ENCODE data around the gene UBE2J1. TPM values are rescaled to one million over a fixed set of nuclear protein-coding genes. Genes with fewer than 3 reads are reported as not detected.
A peak's percentile ranks its signal among the peaks of the same experiment; 100 is the strongest.

The UBE2J1 gene
- total RNA-seq, 1 experiment from 2014 or later = 45.5 TPM

DNA sequence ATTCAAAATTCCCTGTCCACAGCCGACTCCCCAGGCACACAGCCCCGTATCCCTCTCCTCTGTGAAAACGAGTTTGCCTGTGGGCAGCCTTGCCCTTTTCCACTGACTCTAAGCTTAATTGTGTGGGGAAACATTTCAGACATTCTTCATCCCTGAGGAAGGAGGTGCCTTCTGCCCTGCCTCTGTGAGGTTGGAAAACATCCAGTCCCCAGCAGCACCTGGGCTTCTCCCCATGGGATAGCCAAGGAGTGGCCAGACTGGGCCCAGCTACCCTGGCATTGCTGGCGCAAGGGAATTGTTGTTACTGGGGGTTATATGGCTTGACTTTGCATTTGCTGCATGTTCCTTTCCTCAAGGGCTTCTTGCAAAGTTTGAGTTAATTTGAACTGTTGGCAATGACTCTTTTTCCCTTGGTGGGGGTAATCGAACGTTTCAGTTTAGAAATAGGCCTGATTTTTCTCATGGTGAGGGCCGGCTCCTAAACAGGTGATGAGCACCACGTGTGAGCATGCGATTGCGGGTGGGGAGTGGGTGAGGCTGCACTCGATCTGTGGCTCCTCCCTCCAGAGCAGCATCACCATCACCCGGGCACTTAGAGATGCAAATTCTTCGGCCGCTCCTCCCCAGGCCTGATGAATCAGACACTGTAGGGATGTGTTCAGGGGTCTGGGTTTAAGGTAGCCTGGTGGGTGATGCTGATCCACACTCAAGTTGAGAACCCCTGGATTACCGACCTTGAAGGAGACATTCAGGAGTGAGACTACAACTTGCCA is 67.4 kb downstream of the UBE2J1 start:
- H3K27ac ChIP-seq = no peak overlapping the region
- no peaks in the 10 kb centered on the region for H3K9me3 ChIP-seq (replicated peaks)
- no peaks in the 10 kb centered on the region for H3K4me1 ChIP-seq (replicated peaks)
- DNase-seq (ENCODE audit: low read depth in 1 of 2, low spot score in 2 of 2) = no peak
- no peaks in the 10 kb centered on the region for H3K27me3 ChIP-seq (replicated peaks)
- H3K36me3 ChIP-seq = no peaks in the 10 kb centered on the region
- no peak overlapping the region for H3K4me3 ChIP-seq

DNA sequence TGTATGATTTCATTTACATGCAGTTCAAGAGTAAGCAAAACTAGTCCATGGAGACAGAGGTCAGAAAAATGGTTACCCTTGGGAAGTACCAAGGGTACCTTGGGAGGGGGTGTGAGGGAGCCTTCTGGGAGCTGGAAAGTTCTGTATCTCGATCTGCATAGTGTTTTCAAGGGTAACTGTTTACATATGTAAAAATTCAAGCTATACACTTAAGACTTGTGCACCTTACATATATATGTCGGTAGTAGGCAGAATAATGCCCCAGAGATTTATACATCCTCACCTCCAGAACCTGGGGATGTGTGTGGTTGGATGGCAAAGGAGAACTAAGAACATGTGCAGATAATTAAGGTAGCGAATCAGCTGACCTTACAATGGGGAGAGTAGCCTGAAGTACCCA is 68.4 kb downstream of the UBE2J1 start:
- Histone ChIP-seq H3K36me3 (no peaks in the 10 kb centered on the region), H3K4me3 (no peak overlapping the region), H3K9me3 (replicated peaks) (no peaks in the 10 kb centered on the region), H3K4me1 (replicated peaks) (no peaks in the 10 kb centered on the region), H3K27ac (no peak overlapping the region), H3K27me3 (replicated peaks) (no peaks in the 10 kb centered on the region)
- DNase-seq (ENCODE audit: low read depth in 1 of 2, low spot score in 2 of 2) = no peak

DNA sequence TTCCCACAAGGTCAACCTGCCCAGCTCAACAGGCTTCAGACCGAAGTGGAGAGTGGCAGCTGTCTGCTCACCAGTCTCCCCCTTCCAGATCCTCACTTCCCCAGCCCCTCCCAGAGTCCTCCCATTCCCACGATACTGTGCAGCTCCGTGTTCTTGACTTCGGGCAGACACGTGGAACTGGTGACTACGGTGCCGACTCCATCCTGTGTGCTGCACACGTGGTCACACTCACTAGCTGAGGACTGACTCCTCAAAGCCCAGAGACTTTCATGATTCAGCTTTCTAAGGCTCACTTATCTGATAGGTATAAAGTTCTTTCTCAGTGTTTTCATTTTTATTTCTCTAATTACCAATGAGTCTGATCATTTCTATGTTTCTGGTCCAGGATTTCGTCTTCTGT is 69.8 kb downstream of the UBE2J1 start:
- Histone ChIP-seq H3K9me3 (replicated peaks) (no peaks in the 10 kb centered on the region), H3K4me1 (replicated peaks) (no peaks in the 10 kb centered on the region), H3K4me3 (no peak overlapping the region), H3K27me3 (replicated peaks) (no peaks in the 10 kb centered on the region), H3K27ac (no peak overlapping the region), H3K36me3 (no peaks in the 10 kb centered on the region)
- DNase-seq (ENCODE audit: low read depth in 1 of 2, low spot score in 2 of 2) = no peak

DNA sequence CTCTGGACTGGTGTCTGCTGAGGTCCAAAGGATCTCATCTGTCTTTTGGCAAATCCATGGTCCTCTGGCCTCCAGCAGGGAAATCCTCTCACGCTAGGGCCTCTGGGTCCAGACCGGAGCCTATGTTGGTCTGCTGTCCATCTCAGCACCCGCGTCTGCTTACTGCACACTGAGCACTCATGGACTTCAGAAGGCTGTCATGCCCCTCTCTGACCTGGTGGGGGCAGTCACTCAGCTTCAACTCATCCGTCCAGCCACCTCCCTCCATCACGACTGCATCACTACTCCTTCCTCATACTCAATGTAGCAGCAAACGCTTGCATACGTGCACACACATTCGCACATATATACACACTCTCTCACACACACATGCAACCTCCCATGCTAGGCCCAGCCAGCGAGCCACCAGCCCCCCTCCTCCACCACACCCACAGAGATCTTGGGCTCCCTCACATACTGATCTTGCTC is 70.7 kb downstream of the UBE2J1 start:
- Histone ChIP-seq H3K27ac (no peak overlapping the region), H3K4me1 (replicated peaks) (no peaks in the 10 kb centered on the region), H3K9me3 (replicated peaks) (no peaks in the 10 kb centered on the region), H3K4me3 (no peak overlapping the region), H3K27me3 (replicated peaks) (no peaks in the 10 kb centered on the region), H3K36me3 (no peaks in the 10 kb centered on the region)
- no peak for DNase-seq (ENCODE audit: low read depth in 1 of 2, low spot score in 2 of 2)

DNA sequence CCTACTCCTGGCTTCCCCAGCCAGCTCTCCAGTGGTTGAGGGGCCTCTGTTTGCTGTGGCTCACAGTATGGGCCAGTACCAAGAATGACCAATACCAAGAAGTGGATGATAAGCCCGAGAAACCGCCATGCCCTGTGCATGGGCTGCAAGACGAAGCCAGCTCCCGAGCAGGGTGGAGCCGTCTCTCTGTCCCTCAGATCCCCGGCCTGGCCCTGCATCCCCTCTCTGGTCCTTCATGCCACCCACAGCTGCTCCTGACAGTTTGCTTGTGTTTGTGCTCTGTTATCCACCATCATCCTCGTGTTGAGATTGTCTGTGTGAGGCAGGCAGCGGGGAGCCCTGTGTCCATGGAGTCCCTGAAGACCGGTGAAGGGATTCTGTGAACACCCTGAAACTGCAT is 73.6 kb downstream of the UBE2J1 start:
- Histone ChIP-seq H3K36me3 (no peaks in the 10 kb centered on the region), H3K9me3 (replicated peaks) (no peaks in the 10 kb centered on the region), H3K4me3 (no peak overlapping the region), H3K27me3 (replicated peaks) (no peaks in the 10 kb centered on the region), H3K27ac (no peak overlapping the region), H3K4me1 (replicated peaks) (no peaks in the 10 kb centered on the region)
- DNase-seq (ENCODE audit: low read depth in 1 of 2, low spot score in 2 of 2) = peak in 1 of 2 experiments; percentile 18

Other genes with a start within 250 kb of the UBE2J1 start
- gene SRSF12, start 234.7 kb downstream of the UBE2J1 start, total RNA-seq (2014; rRNA removed; shearing (Covaris generic)) = 0.72 and 2.8 TPM in 2 replicates
- 46.1 and 52.7 TPM in 2 replicates for gene PM20D2, start 206.7 kb downstream of the UBE2J1 start, total RNA-seq (2014; rRNA removed; shearing (Covaris generic))
- not detected in 2 replicates for gene GABRR1, start 135.4 kb downstream of the UBE2J1 start, total RNA-seq (2014; rRNA removed; shearing (Covaris generic))
- gene GABRR2, start 37.4 kb downstream of the UBE2J1 start, total RNA-seq (2014; rRNA removed; shearing (Covaris generic)) = 0.09 TPM in 1 of 2 replicates, not detected in the other
- gene RRAGD, start 59.6 kb upstream of the UBE2J1 start, total RNA-seq (2014; rRNA removed; shearing (Covaris generic)) = not detected in 2 replicates
- gene ANKRD6, start 80.4 kb upstream of the UBE2J1 start, total RNA-seq (2014; rRNA removed; shearing (Covaris generic)) = 1.1 TPM in 1 of 2 replicates, not detected in the other

Data from SJSA1 (cell line).